HEK293 (cell line): ENCODE measurements around the gene NCOA7.

Source experiments
- CTCF ChIA-PET: fragments of 350-600 bp; formaldehyde crosslinking; extraction: SDS; loops from one replicate; lab custom pipeline; 2021; ENCODE audit warnings: antibody characterized with exemption; lab: Yijun Ruan, JAX
- POLR2A ChIA-PET: fragments of 300-600 bp; formaldehyde crosslinking; extraction: SDS; loops from one replicate; lab custom pipeline; 2020; ENCODE audit warnings: antibody characterized with exemption, inconsistent platforms; lab: Yijun Ruan, JAX
- H3K27ac ChIP-seq: fragments of 200-500 bp; sonication (Bioruptor generic); 2 replicates; pipeline ENCODE4 v1.5.1; 2014; ENCODE audit warnings: low read depth, low read length, control low read depth, inconsistent platforms; ENCODE audit errors: extremely low read depth
- H3K36me3 ChIP-seq, 2 experiments: fragments of 200-500 bp in 1 of 2; sonication (Bioruptor generic) in 1 of 2; 1 replicate in 1 of 2; 2 replicates in 1 of 2; pipeline ENCODE4 v1.5.1; 2014 to 2017; ENCODE audit warnings: inconsistent platforms in 2 of 2, low read length in 2 of 2; ENCODE audit not compliant: control insufficient read depth in 2 of 2, insufficient read depth in 1 of 2
- H3K4me1 ChIP-seq: fragments of 200-500 bp; sonication (Bioruptor generic); 2 replicates; pipeline ENCODE4 v1.5.1; 2014; ENCODE audit warnings: mild to moderate bottlenecking, low read length, inconsistent platforms; ENCODE audit not compliant: control insufficient read depth, insufficient read depth
- H3K4me3 ChIP-seq: 2 replicates; pipeline ENCODE4 v1.5.1; 2011; ENCODE audit warnings: low read depth, mild to moderate bottlenecking, control low read depth, low read length, moderate library complexity
- H3K9me3 ChIP-seq: fragments of 200-500 bp; sonication (Bioruptor generic); 2 replicates; pipeline ENCODE4 v1.5.1; 2014; ENCODE audit warnings: low read depth, low read length, inconsistent platforms; ENCODE audit not compliant: control insufficient read depth, insufficient read depth
- HOXD13 ChIP-seq: sonication (generic); formaldehyde crosslinking; IDR thresholded peaks from 2 replicates; pipeline ENCODE4 v1.8.0; 2022; ENCODE audit warnings: missing genetic modification reagents, borderline replicate concordance
- IKZF3 ChIP-seq: fragments of 450-650 bp; IDR thresholded peaks from 2 replicates; pipeline ENCODE4 v1.5.0; 2018; ENCODE audit warnings: missing biosample characterization, mild to moderate bottlenecking, missing genetic modification characterization, moderate library complexity
- KLF9 ChIP-seq: fragments of 450-650 bp; formaldehyde crosslinking; IDR thresholded peaks from 2 replicates; pipeline ENCODE4 v1.5.1; 2016; ENCODE audit warnings: missing biosample characterization, missing genetic modification characterization, low read depth
- MZF1 ChIP-seq: fragments of 450-650 bp; formaldehyde crosslinking; IDR thresholded peaks from 2 replicates; pipeline ENCODE4 v1.5.1; 2017; ENCODE audit warnings: missing biosample characterization, missing genetic modification characterization, borderline replicate concordance
- PRDM2 ChIP-seq: fragments of 450-650 bp; formaldehyde crosslinking; IDR thresholded peaks from 2 replicates; pipeline ENCODE4 v1.5.1; 2016; ENCODE audit warnings: missing biosample characterization, missing genetic modification characterization, borderline replicate concordance
- TRIM28 ChIP-seq: IDR thresholded peaks from 2 replicates; pipeline ENCODE4 v1.6.1; 2011; ENCODE audit warnings: low read length, control low read depth, borderline replicate concordance
- ZBTB1 ChIP-seq: fragments of 450-650 bp; formaldehyde crosslinking; IDR thresholded peaks from 2 replicates; pipeline ENCODE4 v1.5.1; 2016; ENCODE audit warnings: missing biosample characterization, missing genetic modification characterization
- ZBTB20 ChIP-seq: fragments of 450-650 bp; formaldehyde crosslinking; IDR thresholded peaks from 2 replicates; pipeline ENCODE4 v1.5.1; 2016; ENCODE audit warnings: missing biosample characterization, missing genetic modification characterization
- ZNF112 ChIP-seq: fragments of 450-650 bp; formaldehyde crosslinking; IDR thresholded peaks from 2 replicates; pipeline ENCODE4 v1.5.0; 2017; ENCODE audit warnings: missing biosample characterization, missing genetic modification characterization
- ZNF114 ChIP-seq: fragments of 450-650 bp; formaldehyde crosslinking; IDR thresholded peaks from 2 replicates; pipeline ENCODE4 v1.5.0; 2017; ENCODE audit warnings: missing biosample characterization, missing genetic modification characterization
- ZNF121 ChIP-seq: fragments of 450-650 bp; formaldehyde crosslinking; IDR thresholded peaks from 2 replicates; pipeline ENCODE4 v1.5.1; 2016; ENCODE audit warnings: missing biosample characterization, missing genetic modification characterization
- ZNF19 ChIP-seq: fragments of 450-650 bp; formaldehyde crosslinking; IDR thresholded peaks from 2 replicates; pipeline ENCODE4; 2016; ENCODE audit warnings: missing biosample characterization, missing genetic modification characterization, low read depth
- ZNF23 ChIP-seq: fragments of 450-650 bp; formaldehyde crosslinking; IDR thresholded peaks from 2 replicates; pipeline ENCODE4 v1.5.1; 2016; ENCODE audit warnings: missing biosample characterization, missing genetic modification characterization, borderline replicate concordance
- ZNF280C ChIP-seq: fragments of 450-650 bp; formaldehyde crosslinking; IDR thresholded peaks from 2 replicates; pipeline ENCODE4 v1.5.1; 2016; ENCODE audit warnings: missing biosample characterization, missing genetic modification characterization
- ZNF404 ChIP-seq: fragments of 450-650 bp; formaldehyde crosslinking; IDR thresholded peaks from 2 replicates; pipeline ENCODE4 v1.5.1; 2017; ENCODE audit warnings: missing biosample characterization, missing genetic modification characterization
- ZNF416 ChIP-seq: fragments of 450-650 bp; formaldehyde crosslinking; IDR thresholded peaks from 2 replicates; pipeline ENCODE4 v1.5.1; 2016; ENCODE audit warnings: missing biosample characterization, missing genetic modification characterization
- ZNF501 ChIP-seq: fragments of 450-650 bp; formaldehyde crosslinking; IDR thresholded peaks from 2 replicates; pipeline ENCODE4 v1.5.1; 2016; ENCODE audit warnings: missing biosample characterization, missing genetic modification characterization
- ZNF529 ChIP-seq: fragments of 450-650 bp; formaldehyde crosslinking; IDR thresholded peaks from 2 replicates; pipeline ENCODE4 v1.5.1; 2017; ENCODE audit warnings: missing genetic modification characterization, missing biosample characterization; ENCODE audit not compliant: insufficient replicate concordance
- ZNF549 ChIP-seq: fragments of 450-650 bp; IDR thresholded peaks from 2 replicates; pipeline ENCODE4 v1.5.1; 2018; ENCODE audit warnings: missing biosample characterization, missing genetic modification characterization, mild to moderate bottlenecking, inconsistent platforms, moderate library complexity
- ZNF555 ChIP-seq: fragments of 450-650 bp; formaldehyde crosslinking; conservative IDR thresholded peaks from 2 replicates; pipeline ENCODE4 v1.5.1; 2017; ENCODE audit warnings: missing biosample characterization, mild to moderate bottlenecking, missing genetic modification characterization, inconsistent platforms
- ZNF585B ChIP-seq: fragments of 450-650 bp; formaldehyde crosslinking; IDR thresholded peaks from 2 replicates; pipeline ENCODE4 v1.5.1; 2016; ENCODE audit warnings: missing biosample characterization, missing genetic modification characterization
- ZNF629 ChIP-seq: fragments of 450-650 bp; formaldehyde crosslinking; IDR thresholded peaks from 2 replicates; pipeline ENCODE4 v1.5.1; 2017; ENCODE audit warnings: missing biosample characterization, missing genetic modification characterization
- ZNF645 ChIP-seq: fragments of 450-650 bp; formaldehyde crosslinking; IDR thresholded peaks from 2 replicates; pipeline ENCODE4; 2016; ENCODE audit warnings: missing biosample characterization, missing genetic modification characterization
- ZNF785 ChIP-seq: fragments of 450-650 bp; formaldehyde crosslinking; IDR thresholded peaks from 2 replicates; pipeline ENCODE4 v1.5.1; 2016; ENCODE audit warnings: missing biosample characterization, missing genetic modification characterization
- ZNF837 ChIP-seq: fragments of 450-650 bp; formaldehyde crosslinking; IDR thresholded peaks from 2 replicates; pipeline ENCODE4 v1.5.1; 2016; ENCODE audit warnings: missing biosample characterization, missing genetic modification characterization

The NCOA7 gene

GRCh38 chr6:125853168-125853567 lies 62.4 kb downstream of the NCOA7 start (continued):
- TF ChIP-seq ZNF23 (tag by site-specific recombination): no peak
- no peak for TF ChIP-seq ZNF114 (tag by site-specific recombination)
- TF ChIP-seq TRIM28: no peak
- TF ChIP-seq ZNF645: no peak
- no peak for TF ChIP-seq ZNF585B (tag by site-specific recombination)
- TF ChIP-seq ZNF501 (tag by site-specific recombination): no peak

- Histone ChIP-seq H3K4me3 (no peak overlapping the region), H3K9me3 (no peaks in the 10 kb centered on the region), H3K4me1 (peaks cover 6% of the 10 kb centered on the region; the same call in 1 of the 2 replicates), H3K36me3 (peaks cover 0 to 3% of the 10 kb centered on the region in 2 experiments; a peak in 2 of 3 replicates), H3K27ac (no peak overlapping the region)
- POLR2A ChIA-PET: no interaction called here
- no peak for TF ChIP-seq ZNF121 (tag by site-specific recombination)
- TF ChIP-seq ZNF837: no peak
- TF ChIP-seq ZNF629 (tag by site-specific recombination): 0 out of 2 replicates have a peak, but pooled peaks have one; percentile 16
- CTCF ChIA-PET: interaction anchor here (0.7 kb wide), 2 partner anchors 13 to 994 kb away, joined by 3 to 5 read pairs; no protein-coding TSS in a partner anchor
Measured at GRCh38 chr6:125853756-125854155, 63.0 kb downstream of the NCOA7 start.

GRCh38 chr6:125854355-125854754 lies 63.6 kb downstream of the NCOA7 start:
- peaks cover 0 to 3% of the 10 kb centered on the region in 2 experiments; a peak in 2 of 3 replicates for H3K36me3 ChIP-seq
- H3K4me1 ChIP-seq: peaks cover 6% of the 10 kb centered on the region; the same call in 1 of the 2 replicates
- H3K27ac ChIP-seq: no peak overlapping the region
- H3K4me3 ChIP-seq: no peak overlapping the region
- H3K9me3 ChIP-seq: no peaks in the 10 kb centered on the region
- ChIA-PET CTCF (interaction anchor here (5.7 kb wide), 1 partner anchor 64 kb away, joined by 29 read pairs; the partner anchor contains the start of gene NCOA7), POLR2A (no interaction called here)
- TF ChIP-seq ZNF529 (tag by site-specific recombination) (no peak), ZNF785 (tag by site-specific recombination) (no peak), ZBTB20 (no peak), ZNF404 (tag by site-specific recombination) (no peak), ZNF280C (tag by site-specific recombination) (no peak), ZNF549 (tag by site-specific recombination) (no peak), ZNF19 (no peak), PRDM2 (tag by site-specific recombination) (no peak), ZNF112 (tag by site-specific recombination) (no peak), MZF1 (tag by site-specific recombination) (no peak), ZBTB1 (tag by site-specific recombination) (no peak), IKZF3 (tag by site-specific recombination) (no peak), ZNF416 (no peak), ZNF555 (tag by site-specific recombination) (no peak), KLF9 (tag by site-specific recombination) (no peak), HOXD13 (CRISPR knock-in tag) (no peak)
